Stimulated activated CD4-positive, alpha-beta T cell treated with anti-CD3 and anti-CD28 coated beads, Interleukin-4, amount 100 ng/mL, for 24 hours (primary cell): ENCODE data around the gene KCNJ15.

Source experiments
- DNase-seq: peaks from one replicate; pipeline ENCODE4 v3.0.0-alpha.2; 2020

Gene KCNJ15

DNA sequence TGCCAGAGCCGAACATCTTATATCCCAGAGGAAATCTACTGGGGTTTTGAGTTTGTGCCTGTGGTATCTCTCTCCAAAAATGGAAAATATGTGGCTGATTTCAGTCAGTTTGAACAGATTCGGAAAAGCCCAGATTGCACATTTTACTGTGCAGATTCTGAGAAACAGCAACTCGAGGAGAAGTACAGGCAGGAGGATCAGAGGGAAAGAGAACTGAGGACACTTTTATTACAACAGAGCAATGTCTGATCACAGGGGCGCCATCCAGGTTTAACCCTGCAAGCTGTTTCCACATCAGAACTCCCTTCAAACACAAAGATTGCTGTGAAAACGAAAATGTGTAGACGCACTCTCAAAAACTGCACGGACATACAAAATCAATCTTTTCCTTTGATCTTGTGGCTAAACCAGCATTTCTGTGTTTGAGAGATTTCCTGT lies 43.4 kb downstream of the KCNJ15 start:
- no peak for DNase-seq

DNA sequence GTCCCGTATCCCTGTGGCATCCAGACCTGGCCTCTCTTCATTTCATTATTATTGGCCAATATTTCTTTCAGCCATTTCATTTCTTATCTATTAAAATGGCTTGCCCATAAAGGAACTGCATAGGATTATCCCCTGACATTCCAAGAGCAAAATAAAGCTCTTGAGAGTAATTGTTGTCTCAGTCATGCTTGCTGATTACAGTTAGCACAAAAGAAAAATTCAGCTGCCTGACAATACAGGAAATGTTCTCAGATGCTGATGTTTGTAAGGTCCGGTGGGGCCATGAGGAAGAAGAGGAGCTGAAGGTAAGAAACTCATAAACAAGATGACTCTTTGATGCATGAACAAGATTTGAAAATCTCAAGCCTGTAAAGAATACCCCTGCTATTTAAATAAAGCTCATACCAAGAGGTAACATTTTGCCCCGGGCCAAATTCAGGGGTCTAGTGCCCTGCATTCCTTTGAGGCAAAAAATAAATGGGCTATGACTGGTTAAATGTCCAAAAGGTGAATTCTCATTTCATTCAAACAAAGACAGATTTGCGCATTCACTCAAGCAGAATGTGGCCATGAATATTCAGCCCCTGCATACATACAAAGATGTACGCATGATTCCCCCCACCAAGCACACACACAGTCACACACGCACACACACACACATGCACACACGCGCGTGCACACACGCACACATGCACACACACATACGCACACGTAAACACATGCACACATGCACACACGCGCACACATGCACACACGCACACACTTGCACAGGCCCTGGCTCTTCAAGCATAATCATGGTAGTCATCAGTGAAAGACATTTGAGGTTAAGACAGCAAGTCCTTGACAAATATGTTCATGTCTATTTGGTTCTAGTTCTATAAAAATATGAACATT lies 44.8 kb downstream of the KCNJ15 start:
- no peak for DNase-seq

- DNase-seq = no peak
Measured at GRCh38 chr21:38303300-38303699, 46.5 kb downstream of the KCNJ15 start.

DNA sequence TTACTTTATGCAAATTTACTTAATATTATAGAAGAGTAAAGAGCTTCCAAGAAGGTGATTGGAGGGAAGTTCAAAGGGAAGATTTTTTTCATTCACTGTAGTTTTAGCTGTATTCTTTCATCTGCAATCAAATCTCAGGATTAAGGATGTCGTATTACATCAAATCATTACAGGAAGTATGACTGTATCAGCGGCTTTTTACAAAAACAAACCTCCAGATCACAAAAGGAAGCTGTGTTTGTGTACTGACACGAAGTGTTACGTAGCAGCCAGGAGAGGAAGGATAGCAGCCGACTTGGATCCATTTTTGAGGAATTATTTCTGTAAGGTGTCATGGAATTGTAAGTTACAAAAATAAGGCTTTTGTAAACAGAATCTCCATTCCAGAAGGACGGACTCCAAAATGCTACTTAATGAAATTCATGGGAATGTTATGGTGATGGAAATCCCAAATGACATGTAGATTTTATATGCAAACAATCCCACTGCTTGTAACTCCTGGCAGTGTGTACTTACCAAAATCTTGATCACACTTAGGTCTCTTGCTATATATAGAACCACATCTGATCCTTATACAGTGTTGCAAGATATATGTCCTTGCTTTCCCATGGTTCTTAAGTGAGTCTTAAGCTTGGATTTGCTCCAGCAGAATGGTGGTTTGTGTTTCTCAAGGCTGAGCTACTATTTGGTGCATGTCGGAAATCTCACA lies 49.8 kb downstream of the KCNJ15 start:
- DNase-seq = no peak

- no peak for DNase-seq
Measured at GRCh38 chr21:38307771-38308531, 51.2 kb downstream of the KCNJ15 start.

- DNase-seq = no peak
Measured at GRCh38 chr21:38308532-38309119, 51.8 kb downstream of the KCNJ15 start.

DNA sequence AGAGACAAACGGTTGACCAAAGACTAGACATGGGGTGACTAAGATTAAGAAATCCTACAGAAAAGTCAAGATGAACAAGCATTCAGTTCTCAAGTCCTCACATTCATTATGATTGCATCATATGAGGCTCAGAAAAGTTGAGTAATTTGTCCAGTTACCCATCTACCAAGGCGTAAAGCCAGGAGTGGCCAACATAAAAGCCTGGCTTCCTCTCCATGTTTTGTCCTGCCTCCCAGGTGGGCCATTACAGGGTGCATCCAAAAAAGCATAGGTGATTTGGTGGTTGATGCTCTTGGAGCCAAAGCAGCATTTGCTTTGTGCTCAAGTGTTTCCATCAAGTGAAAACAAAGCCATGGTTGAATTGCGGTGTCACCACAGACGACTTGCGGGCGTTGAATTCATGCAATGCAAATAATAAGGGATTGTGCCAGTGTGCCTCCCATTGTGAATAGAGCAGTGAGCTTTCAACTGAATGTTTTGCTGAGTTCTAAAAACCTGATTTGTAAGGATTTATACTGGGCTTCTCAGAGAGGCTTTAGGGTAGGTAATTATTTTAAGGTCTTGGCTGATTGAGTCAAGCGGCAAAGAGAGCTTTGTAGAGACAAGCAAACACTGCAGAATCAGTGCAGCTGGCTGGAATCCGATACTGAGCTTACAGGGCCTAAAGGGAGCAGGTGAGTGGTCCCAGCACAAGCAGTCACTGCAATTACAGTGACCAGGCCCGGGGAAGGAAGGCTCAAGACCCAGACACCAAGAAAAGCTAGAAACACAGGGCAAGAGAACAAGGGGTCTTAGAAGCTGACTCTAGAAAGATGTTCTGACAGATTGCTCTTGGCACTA lies 54.1 kb downstream of the KCNJ15 start:
- no peak for DNase-seq

DNA sequence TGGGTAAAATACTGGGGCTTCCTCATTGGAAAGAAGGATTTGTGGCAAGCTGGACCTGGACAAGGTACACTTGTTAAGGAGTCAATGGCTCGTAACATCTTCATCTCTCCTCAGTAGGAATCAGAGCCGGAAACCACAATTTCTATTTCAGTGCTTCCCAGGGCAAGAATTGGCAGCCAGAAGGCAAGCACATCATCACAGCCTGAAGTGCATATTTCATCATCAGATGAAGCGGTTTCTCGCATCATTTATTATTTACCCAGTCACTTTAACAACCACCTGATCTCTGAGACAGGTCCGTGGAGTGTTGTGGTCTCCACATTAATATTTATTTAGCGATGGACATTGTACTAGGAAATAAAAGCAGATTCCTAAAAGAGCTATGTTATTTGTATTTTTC lies 55.0 kb downstream of the KCNJ15 start:
- no peak for DNase-seq

DNA sequence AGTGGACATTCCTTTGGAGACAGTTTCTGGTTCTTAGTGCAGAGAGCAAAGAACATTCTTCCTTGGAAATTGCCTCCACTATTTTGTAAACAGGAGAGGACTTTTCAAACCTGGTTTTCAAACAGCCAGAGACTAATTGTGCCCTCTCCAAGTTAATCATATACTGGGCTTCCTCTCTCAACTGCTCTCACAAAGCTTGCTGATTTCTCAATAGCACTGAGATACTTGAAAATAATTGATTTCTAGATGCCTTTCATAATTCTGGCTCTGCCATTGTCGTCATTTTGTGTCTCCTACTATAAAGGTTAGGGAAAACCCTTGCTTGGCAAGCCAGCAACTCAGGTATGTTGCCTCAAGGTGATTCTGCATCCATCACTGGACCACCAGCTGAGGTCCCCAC lies 56.0 kb downstream of the KCNJ15 start:
- DNase-seq = no peak

- no peak for DNase-seq
Measured at GRCh38 chr21:38314558-38314957, 57.8 kb downstream of the KCNJ15 start.

DNA sequence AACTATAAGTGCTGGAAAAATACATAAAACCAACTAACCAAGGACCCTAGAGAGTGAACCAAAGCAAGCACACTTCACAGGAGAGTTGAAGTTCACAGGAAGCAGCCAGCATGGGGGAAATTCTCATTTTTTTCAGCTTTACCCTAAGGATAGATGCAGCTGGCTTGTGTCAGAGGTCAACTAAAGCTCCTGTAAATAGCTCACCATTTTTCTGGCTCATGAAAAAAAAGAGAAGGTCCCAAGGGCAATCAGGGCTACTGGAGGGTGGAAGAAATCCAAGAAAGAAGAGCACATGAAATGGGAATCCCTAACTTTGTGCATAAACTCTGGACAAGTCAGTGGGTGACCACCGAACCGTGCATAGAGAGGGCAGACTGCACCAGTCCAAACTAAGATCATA lies 58.3 kb downstream of the KCNJ15 start:
- DNase-seq = no peak

DNA sequence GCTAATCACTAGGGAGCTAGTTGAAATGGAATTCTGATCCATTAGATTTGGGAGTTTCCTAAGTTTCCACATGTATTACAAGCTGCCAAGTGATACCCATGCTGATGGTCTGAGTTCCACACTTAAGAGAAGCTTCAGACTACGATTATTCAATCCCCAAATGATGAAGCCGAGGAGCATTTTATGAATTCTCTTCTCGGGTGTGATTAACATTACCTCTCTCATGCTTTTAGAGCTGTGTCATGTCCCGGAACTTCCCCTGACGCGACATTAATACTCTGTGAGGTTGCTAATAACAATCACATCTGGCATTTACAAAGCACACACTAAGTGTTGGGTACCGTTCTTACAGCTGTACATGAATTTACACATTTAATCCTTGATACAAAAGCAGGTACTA lies 63.0 kb downstream of the KCNJ15 start:
- DNase-seq = no peak

DNA sequence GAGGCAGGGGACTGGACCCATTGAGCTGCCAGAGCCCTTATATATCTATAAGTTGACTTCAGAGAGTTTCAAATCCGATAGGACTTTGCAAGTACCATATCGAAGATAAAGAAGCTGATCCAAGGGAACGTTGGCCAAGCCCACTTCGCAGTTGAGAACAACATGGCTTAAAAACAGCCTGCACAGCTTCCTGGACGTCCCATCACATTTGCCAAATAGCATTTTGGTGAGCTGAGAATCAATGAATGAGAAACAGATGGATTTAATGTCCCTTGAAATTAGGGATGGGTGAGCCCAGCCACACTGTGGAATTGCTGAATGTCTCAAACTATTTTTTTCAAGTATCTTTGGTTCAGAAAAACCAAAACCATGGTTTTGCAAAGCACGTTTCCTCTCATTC lies 64.8 kb downstream of the KCNJ15 start:
- no peak for DNase-seq

GRCh38 chr21:38322311-38322950 lies 65.6 kb downstream of the KCNJ15 start:
- no peak for DNase-seq

- peak; percentile 8 for DNase-seq
Measured at GRCh38 chr21:38323721-38324531, 67.1 kb downstream of the KCNJ15 start.

DNA sequence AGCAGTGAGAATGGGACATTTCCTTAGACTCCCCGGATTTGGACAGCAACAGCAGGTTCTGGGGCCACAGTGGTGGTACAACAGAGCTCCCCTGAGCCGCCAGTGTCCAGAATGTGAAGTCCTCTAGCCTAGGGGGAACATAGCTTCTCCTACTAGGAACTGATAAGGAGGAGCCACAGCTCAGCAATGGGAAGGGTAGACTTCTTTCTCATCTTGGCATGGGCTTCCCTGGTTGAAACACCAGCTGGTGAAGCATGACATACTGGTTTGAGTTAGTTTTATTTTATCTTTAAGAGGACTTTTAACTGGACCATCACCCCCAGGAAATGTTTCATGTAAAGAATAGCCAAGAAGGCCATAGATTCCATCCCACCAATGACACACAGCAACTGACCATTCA lies 68.4 kb downstream of the KCNJ15 start:
- no peak for DNase-seq

GRCh38 chr21:38325731-38326420 lies 69.1 kb downstream of the KCNJ15 start:
- DNase-seq = no peak

DNA sequence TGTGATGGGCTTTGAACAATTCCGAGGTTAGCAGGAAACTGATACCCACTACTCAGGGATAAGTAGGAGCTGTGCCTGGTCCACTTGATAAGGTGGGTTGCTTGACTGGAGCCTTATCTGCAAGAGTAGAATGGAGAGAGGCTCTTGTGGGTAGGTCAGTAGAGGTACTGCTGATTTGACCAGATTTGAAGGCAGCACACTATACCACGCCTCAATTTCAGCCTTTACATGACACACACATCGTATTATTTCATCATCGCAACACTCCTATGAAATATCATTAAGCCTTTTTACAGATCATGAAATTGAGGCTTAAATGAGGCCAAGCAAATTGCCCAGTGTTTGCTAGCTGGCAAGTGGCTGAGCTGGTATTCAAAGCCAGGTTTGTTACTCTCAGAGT lies 69.6 kb downstream of the KCNJ15 start:
- no peak for DNase-seq

DNA sequence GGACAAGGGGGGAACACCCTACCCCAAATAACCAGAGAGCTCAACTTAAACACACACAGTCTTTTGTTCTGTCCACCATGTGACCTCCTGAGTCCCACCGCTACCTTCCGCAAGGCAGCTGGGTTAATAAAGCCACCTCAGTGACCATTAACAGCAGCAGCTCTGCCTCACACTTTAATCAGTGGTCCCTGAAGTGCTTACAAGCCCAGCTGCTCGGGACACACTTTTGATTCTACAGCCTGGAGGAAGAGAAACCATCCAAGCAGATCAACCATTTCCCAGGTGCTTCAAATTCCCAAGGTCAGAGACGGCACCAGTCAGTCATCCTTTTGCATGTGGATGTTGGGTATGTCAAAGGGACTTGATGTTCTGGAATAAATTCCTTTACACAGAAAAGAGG lies 70.1 kb downstream of the KCNJ15 start:
- DNase-seq = no peak

- DNase-seq = no peak
Measured at GRCh38 chr21:38327984-38328383, 71.2 kb downstream of the KCNJ15 start.
